DMS153 treated with DMSO at 0.1 percent for 48 hours (cell line): ENCODE data around the gene E2F4.

Experiments
- DNase-seq: peaks from one replicate; lab custom pipeline; 2025; ENCODE audit not compliant: unreplicated experiment; lab: John Stamatoyannopoulos, UW

The E2F4 gene

GRCh38 chr16:67191995-67192681 is at the start of gene E2F4:
TSS of gene E2F4 (plus strand) at chr16:67192155. CDS start at chr16:67192228, 73 bp downstream.
- peak; percentile 85 for DNase-seq

- DNase-seq, result no peak
Observed at GRCh38 chr16:67142342-67142741, 49.6 kb upstream of the E2F4 start.

GRCh38 chr16:67144943-67145342 is 47.0 kb upstream of the E2F4 start:
- no peak for DNase-seq

GRCh38 chr16:67145746-67146145 is 46.2 kb upstream of the E2F4 start:
- no peak for DNase-seq

- no peak for DNase-seq
Observed at GRCh38 chr16:67146523-67147357, 45.2 kb upstream of the E2F4 start.

- no peak for DNase-seq
Observed at GRCh38 chr16:67147437-67148140, 44.4 kb upstream of the E2F4 start.

GRCh38 chr16:67148221-67148620 is 43.7 kb upstream of the E2F4 start:
- no peak for DNase-seq

- DNase-seq, result no peak
Observed at GRCh38 chr16:67148656-67149275, 43.2 kb upstream of the E2F4 start.

- DNase-seq, result no peak
Observed at GRCh38 chr16:67149276-67150046, 42.5 kb upstream of the E2F4 start.

GRCh38 chr16:67150047-67150832 is 41.7 kb upstream of the E2F4 start:
- no peak for DNase-seq

GRCh38 chr16:67150833-67151396 is 41.0 kb upstream of the E2F4 start, which contains the start of gene B3GNT9:
TSS of gene B3GNT9 (minus strand) at chr16:67150998. CDS start at chr16:67150485, 513 bp downstream.
- peak; percentile 45 for DNase-seq

GRCh38 chr16:67151431-67152097 is 40.4 kb upstream of the E2F4 start:
- no peak for DNase-seq

- no peak for DNase-seq
Observed at GRCh38 chr16:67154578-67155294, 37.2 kb upstream of the E2F4 start.

GRCh38 chr16:67155295-67156142 is 36.4 kb upstream of the E2F4 start:
- DNase-seq, result peak; percentile 28

- no peak for DNase-seq
Observed at GRCh38 chr16:67156143-67156844, 35.7 kb upstream of the E2F4 start.

GRCh38 chr16:67157106-67157748 is 34.7 kb upstream of the E2F4 start:
- DNase-seq, result no peak
